Activated CD4-positive, alpha-beta T cell treated with anti-CD3 and anti-CD28 coated beads, Interleukin-2, amount 10 ng/mL, durations not matched to agents 7 days and 5 days (primary cell): ENCODE results near the gene KCNJ10. TPM values are rescaled to one million over a fixed set of nuclear protein-coding genes. Genes with fewer than 3 reads are reported as not detected.

ENCODE experiments used
- CTCF ChIA-PET: fragments of 350-600 bp; sonication (Branson Sonifier 250); formaldehyde crosslinking; loops from one replicate; lab custom pipeline; 2021; ENCODE audit warnings: antibody characterized with exemption; lab: Charles Lee
- POLR2A ChIA-PET: fragments of 350-600 bp; sonication (Branson Sonifier 250); formaldehyde crosslinking; loops from one replicate; lab custom pipeline; 2021; ENCODE audit warnings: antibody characterized with exemption; lab: Charles Lee
- DNase-seq: peaks from one replicate; pipeline ENCODE4 v3.0.0-alpha.2; 2020
- H3K27ac Mint-ChIP-seq: one replicate; pipeline ENCODE4 v1.8.0; 2021; ENCODE audit warnings: mild to moderate bottlenecking, moderate library complexity, mixed read lengths
- H3K27me3 Mint-ChIP-seq: one replicate; pipeline ENCODE4 v1.8.0; 2021; ENCODE audit warnings: mixed read lengths
- H3K36me3 Mint-ChIP-seq: one replicate; pipeline ENCODE4 v1.8.0; 2021; ENCODE audit warnings: low read depth, mixed read lengths
- H3K4me1 Mint-ChIP-seq: one replicate; pipeline ENCODE4 v1.8.0; 2021; ENCODE audit warnings: mixed read lengths
- H3K4me3 Mint-ChIP-seq: one replicate; pipeline ENCODE4 v1.8.0; 2021; ENCODE audit warnings: mild to moderate bottlenecking, moderate library complexity, mixed read lengths
- H3K9me3 Mint-ChIP-seq: one replicate; pipeline ENCODE4 v1.8.0; 2021; ENCODE audit warnings: mixed read lengths
- total RNA-seq, 2 experiments: library from RNA; stranded (reverse); gene quantifications; one replicate each; pipeline ENCODE4 v1.2.3, GENCODE V29; 2021

The KCNJ10 gene
- total RNA-seq, 2 experiments from 2014 or later, result not detected

DNA sequence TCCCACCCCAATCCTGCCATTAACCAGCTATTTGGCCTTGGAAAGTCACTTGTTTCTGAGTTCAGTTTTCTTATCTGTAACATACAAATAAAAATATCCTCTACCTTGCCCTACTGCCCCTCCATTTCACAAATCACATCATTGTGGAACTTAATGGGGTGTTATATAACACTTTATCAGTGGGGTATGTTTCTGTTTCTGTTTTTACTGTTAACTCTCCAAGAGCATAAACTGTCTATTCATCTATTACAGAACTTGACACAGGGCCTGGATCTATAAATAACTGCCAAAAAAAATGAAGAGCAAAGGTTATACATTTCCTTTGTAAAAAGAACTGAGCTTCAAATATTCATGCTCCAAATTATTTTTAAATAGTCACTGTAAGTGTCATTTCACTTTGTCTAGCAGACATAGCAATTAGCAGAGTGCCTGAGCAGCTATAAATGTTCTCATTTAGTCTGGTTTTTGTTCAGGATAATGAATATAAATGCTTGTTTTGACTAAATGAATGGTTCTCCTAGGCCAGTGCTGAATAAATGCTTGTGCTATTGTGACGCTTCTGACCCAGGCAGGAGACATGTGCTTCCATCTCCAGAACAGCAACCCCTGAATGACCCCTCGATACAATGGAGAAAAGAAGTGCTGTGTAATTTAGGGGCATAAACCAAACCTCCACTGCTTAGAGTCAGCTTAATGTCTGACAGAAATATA lies 45.6 kb downstream of the KCNJ10 start:
- CTCF ChIA-PET, result interaction anchor here (0.6 to 2.4 kb wide), 5 partner anchors 13 to 940 kb away, joined by 3 to 11 read pairs (median 4); no protein-coding TSS in a partner anchor
- no peak overlapping the region for H3K27ac Mint-ChIP-seq
- no peak for DNase-seq
- no peaks in the 10 kb centered on the region for H3K9me3 Mint-ChIP-seq
- no peak overlapping the region for H3K4me3 Mint-ChIP-seq
- peaks cover 4% of the 10 kb centered on the region for H3K36me3 Mint-ChIP-seq
- H3K4me1 Mint-ChIP-seq, result peaks cover 8% of the 10 kb centered on the region
- no peaks in the 10 kb centered on the region for H3K27me3 Mint-ChIP-seq
- POLR2A ChIA-PET, result no interaction called here

- peaks cover 6% of the 10 kb centered on the region for H3K4me1 Mint-ChIP-seq
- H3K27ac Mint-ChIP-seq, result no peak overlapping the region
- no peaks in the 10 kb centered on the region for H3K9me3 Mint-ChIP-seq
- H3K36me3 Mint-ChIP-seq, result peaks cover 4% of the 10 kb centered on the region
- peaks cover 5% of the 10 kb centered on the region for H3K27me3 Mint-ChIP-seq
- ChIA-PET POLR2A (no interaction called here), CTCF (interaction anchor here (0.8 to 2.4 kb wide), 4 partner anchors 15 to 56 kb away, joined by 4 to 11 read pairs (median 7); no protein-coding TSS in a partner anchor)
- no peak for DNase-seq
- H3K4me3 Mint-ChIP-seq, result no peak overlapping the region
These were observed 47.3 kb downstream of the KCNJ10 start for GRCh38 chr1:160022330-160023310.

- DNase-seq, result no peak
- H3K4me3 Mint-ChIP-seq, result no peak overlapping the region
- H3K9me3 Mint-ChIP-seq, result no peaks in the 10 kb centered on the region
- POLR2A ChIA-PET, result no interaction called here
- no peaks in the 10 kb centered on the region for H3K36me3 Mint-ChIP-seq
- no peak overlapping the region for H3K27ac Mint-ChIP-seq
- CTCF ChIA-PET, result interaction anchor here (2.4 kb wide), 1 partner anchor 14 kb away, joined by 10 read pairs; no protein-coding TSS in a partner anchor
- H3K27me3 Mint-ChIP-seq, result peaks cover 10% of the 10 kb centered on the region
- peaks cover 3% of the 10 kb centered on the region for H3K4me1 Mint-ChIP-seq
These were observed 48.4 kb downstream of the KCNJ10 start for GRCh38 chr1:160021376-160022074.

DNA sequence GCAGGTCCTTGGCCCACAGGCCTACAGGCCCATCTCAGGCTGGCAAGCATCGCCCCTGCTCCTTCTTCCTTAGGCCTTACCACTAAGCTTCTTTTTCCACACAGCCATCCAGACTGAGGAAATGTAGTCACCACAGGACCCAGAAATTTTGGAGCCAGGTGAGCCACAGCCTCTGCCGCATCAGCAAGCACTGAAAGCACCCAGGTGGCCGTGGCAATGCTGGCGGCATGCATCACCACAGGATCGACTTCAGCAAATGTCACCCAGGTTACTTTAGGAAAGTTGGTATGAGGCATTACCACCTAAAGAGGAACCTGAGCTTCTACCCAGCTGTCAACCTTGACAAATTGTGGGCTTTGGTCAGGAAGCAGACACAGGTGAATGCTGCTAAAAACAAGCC lies 49.8 kb downstream of the KCNJ10 start:
- no peak for DNase-seq
- no peak overlapping the region for H3K27ac Mint-ChIP-seq
- H3K4me3 Mint-ChIP-seq, result no peak overlapping the region
- ChIA-PET POLR2A (no interaction called here), CTCF (interaction anchor here (1.1 to 3.3 kb wide), 5 partner anchors 10 to 128 kb away, joined by 3 to 14 read pairs (median 3); no protein-coding TSS in a partner anchor)
- H3K36me3 Mint-ChIP-seq, result no peaks in the 10 kb centered on the region
- H3K9me3 Mint-ChIP-seq, result no peaks in the 10 kb centered on the region
- peaks cover 3% of the 10 kb centered on the region for H3K4me1 Mint-ChIP-seq
- H3K27me3 Mint-ChIP-seq, result peaks cover 10% of the 10 kb centered on the region

GRCh38 chr1:160018900-160019299 lies 51.1 kb downstream of the KCNJ10 start:
- Mint-ChIP-seq H3K4me1 (peaks cover 3% of the 10 kb centered on the region), H3K27me3 (peaks cover 12% of the 10 kb centered on the region), H3K36me3 (no peaks in the 10 kb centered on the region), H3K27ac (no peak overlapping the region), H3K4me3 (no peak overlapping the region), H3K9me3 (no peaks in the 10 kb centered on the region)
- POLR2A ChIA-PET, result no interaction called here
- DNase-seq, result no peak
- CTCF ChIA-PET, result interaction anchor here (1.4 to 3.3 kb wide), 2 partner anchors 11 to 12 kb away, joined by 3 to 14 read pairs; no protein-coding TSS in a partner anchor

- H3K27ac Mint-ChIP-seq, result no peak overlapping the region
- H3K27me3 Mint-ChIP-seq, result peaks cover 17% of the 10 kb centered on the region
- H3K4me1 Mint-ChIP-seq, result peaks cover 3% of the 10 kb centered on the region
- no peak overlapping the region for H3K4me3 Mint-ChIP-seq
- ChIA-PET CTCF (interaction anchor here (3.3 kb wide), 1 partner anchor 11 kb away, joined by 14 read pairs; no protein-coding TSS in a partner anchor), POLR2A (no interaction called here)
- no peaks in the 10 kb centered on the region for H3K9me3 Mint-ChIP-seq
- no peak for DNase-seq
- no peaks in the 10 kb centered on the region for H3K36me3 Mint-ChIP-seq
These were observed 51.6 kb downstream of the KCNJ10 start for GRCh38 chr1:160018347-160018746.

- peaks cover 3% of the 10 kb centered on the region for H3K4me1 Mint-ChIP-seq
- no peak overlapping the region for H3K4me3 Mint-ChIP-seq
- H3K36me3 Mint-ChIP-seq, result no peaks in the 10 kb centered on the region
- H3K27me3 Mint-ChIP-seq, result peaks cover 20% of the 10 kb centered on the region
- CTCF ChIA-PET, result interaction anchor here (3.3 kb wide), 1 partner anchor 10 kb away, joined by 14 read pairs; no protein-coding TSS in a partner anchor
- H3K9me3 Mint-ChIP-seq, result no peaks in the 10 kb centered on the region
- DNase-seq, result no peak
- H3K27ac Mint-ChIP-seq, result no peak overlapping the region
- POLR2A ChIA-PET, result no interaction called here
These were observed 52.4 kb downstream of the KCNJ10 start for GRCh38 chr1:160017592-160017991.

- H3K4me3 Mint-ChIP-seq, result no peak overlapping the region
- ChIA-PET POLR2A (no interaction called here), CTCF (no interaction called here)
- no peaks in the 10 kb centered on the region for H3K36me3 Mint-ChIP-seq
- H3K27me3 Mint-ChIP-seq, result peaks cover 29% of the 10 kb centered on the region
- H3K27ac Mint-ChIP-seq, result no peak overlapping the region
- no peaks in the 10 kb centered on the region for H3K4me1 Mint-ChIP-seq
- no peaks in the 10 kb centered on the region for H3K9me3 Mint-ChIP-seq
- no peak for DNase-seq
These were observed 58.2 kb downstream of the KCNJ10 start for GRCh38 chr1:160011781-160012180.

GRCh38 chr1:160009801-160010200 lies 60.2 kb downstream of the KCNJ10 start:
- Mint-ChIP-seq H3K27ac (no peak overlapping the region), H3K36me3 (no peaks in the 10 kb centered on the region), H3K4me1 (no peaks in the 10 kb centered on the region), H3K4me3 (no peak overlapping the region), H3K9me3 (no peaks in the 10 kb centered on the region), H3K27me3 (peaks cover 27% of the 10 kb centered on the region)
- ChIA-PET CTCF (interaction anchor here (1.2 kb wide), 2 partner anchors 19 to 74 kb away, joined by 3 read pairs; no protein-coding TSS in a partner anchor), POLR2A (no interaction called here)
- DNase-seq, result no peak

DNA sequence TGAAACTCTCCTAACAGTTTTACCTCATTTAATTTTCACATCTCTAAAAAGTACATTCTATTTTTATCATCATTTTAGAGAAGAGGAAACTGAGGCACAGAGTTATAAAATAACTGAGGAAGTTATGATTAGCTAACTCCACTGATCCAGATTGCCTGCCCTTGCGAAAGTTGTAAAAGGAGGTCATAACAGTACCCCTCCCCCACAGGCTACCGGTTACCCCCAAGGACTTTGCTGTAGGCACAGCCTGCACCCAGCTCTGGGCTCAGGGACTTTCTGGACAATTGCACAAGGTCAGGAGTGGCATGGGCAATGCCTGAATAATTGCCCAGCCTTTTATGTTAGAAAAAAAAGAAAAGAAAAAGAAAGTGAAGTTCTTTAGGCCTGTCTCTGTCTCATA lies 60.9 kb downstream of the KCNJ10 start:
- DNase-seq, result no peak
- H3K9me3 Mint-ChIP-seq, result no peaks in the 10 kb centered on the region
- ChIA-PET CTCF (interaction anchor here (1.2 to 2.3 kb wide), 4 partner anchors 18 to 116 kb away, joined by 3 to 11 read pairs (median 4); no protein-coding TSS in a partner anchor), POLR2A (no interaction called here)
- no peaks in the 10 kb centered on the region for H3K4me1 Mint-ChIP-seq
- H3K36me3 Mint-ChIP-seq, result no peaks in the 10 kb centered on the region
- H3K4me3 Mint-ChIP-seq, result no peak overlapping the region
- H3K27me3 Mint-ChIP-seq, result peaks cover 27% of the 10 kb centered on the region
- H3K27ac Mint-ChIP-seq, result no peak overlapping the region

DNA sequence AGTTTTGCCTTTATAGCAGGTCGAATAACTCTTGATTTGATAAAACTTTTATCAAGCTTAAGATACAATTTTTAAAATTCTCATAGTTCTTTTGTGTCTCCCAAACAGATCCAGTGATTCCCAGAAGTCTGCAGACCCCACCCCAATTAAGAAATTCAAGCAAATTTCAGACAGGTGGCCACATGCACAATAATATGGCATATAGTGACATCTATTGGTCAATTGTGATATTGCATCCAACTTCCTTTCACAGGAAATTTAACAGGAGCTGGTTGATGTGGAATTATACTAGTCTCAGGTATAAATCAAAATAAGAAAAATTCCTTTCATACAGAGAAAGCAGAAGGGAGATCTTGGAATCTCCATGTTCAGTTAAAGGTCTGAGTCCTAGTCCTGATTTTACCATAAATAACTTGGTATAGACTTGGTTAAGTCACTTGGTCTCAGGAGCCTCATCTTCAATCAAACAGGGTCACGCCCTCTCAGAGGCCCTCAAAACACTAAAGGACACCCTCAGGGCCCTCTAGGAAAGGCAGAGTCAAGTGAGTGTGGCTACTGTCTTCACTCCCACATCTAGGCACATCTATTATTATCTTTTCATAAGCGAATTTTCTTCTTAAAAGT lies 62.3 kb downstream of the KCNJ10 start:
- Mint-ChIP-seq H3K36me3 (no peaks in the 10 kb centered on the region), H3K9me3 (no peaks in the 10 kb centered on the region), H3K4me1 (no peaks in the 10 kb centered on the region), H3K4me3 (no peak overlapping the region), H3K27me3 (peaks cover 19% of the 10 kb centered on the region), H3K27ac (no peak overlapping the region)
- POLR2A ChIA-PET, result no interaction called here
- CTCF ChIA-PET, result interaction anchor here (0.8 to 4.1 kb wide), 16 partner anchors 8 to 227 kb away, joined by 3 to 32 read pairs (median 6); partner anchors contain the start of genes DUSP23 and PIGM
- DNase-seq, result no peak
